Psoas muscle (tissue), 8 donors: ENCODE data around the gene IL36B. TPM values are rescaled to one million over a fixed set of nuclear protein-coding genes. Genes with fewer than 3 reads are reported as not detected.

Experiments used
- ATAC-seq, 4 donors: fragments of 200-7000 bp; cut with Tn5 transposase; one replicate each; pipeline ENCODE4 v1.9.1; 2020; ENCODE audit warnings: moderate library complexity in 3 of 4, mild to moderate bottlenecking in 2 of 4
- DNase-seq, 2 donors: peaks; one replicate each; pipeline ENCODE4 v3.0.0-alpha.2; 2020
- H3K27ac ChIP-seq: fragments of 200-600 bp; one replicate; pipeline ENCODE4 v1.8.0; 2022
- H3K27me3 ChIP-seq, 3 donors: fragments of 200-600 bp in 1 of 3; one replicate each; pipeline versions ENCODE4 v1.6.1 to v1.8.0; 2013 to 2022; ENCODE audit warnings: low read length in 2 of 3, mild to moderate bottlenecking in 2 of 3, moderate library complexity in 1 of 3; ENCODE audit not compliant: insufficient read depth in 3 of 3
- H3K36me3 ChIP-seq, 2 donors: fragments of 200-600 bp in 1 of 2; one replicate each; pipeline versions ENCODE4 v1.6.1 to v1.8.0; 2013 to 2022; ENCODE audit warnings: low read depth in 1 of 2, mild to moderate bottlenecking in 1 of 2, moderate library complexity in 1 of 2; ENCODE audit not compliant: insufficient read depth in 1 of 2
- H3K4me1 ChIP-seq: fragments of 200-600 bp; one replicate; pipeline ENCODE4 v1.8.0; 2022
- H3K4me3 ChIP-seq: fragments of 200-600 bp; one replicate; pipeline ENCODE4 v1.8.0; 2022; ENCODE audit warnings: mild to moderate bottlenecking
- H3K9me3 ChIP-seq: fragments of 200-600 bp; one replicate; pipeline ENCODE4 v1.8.0; 2022
- WGBS, 3 donors: extraction: QIAGEN DNeasy Blood & Tissue Kit; methylation state at CpG; one replicate each; pipeline versions ENCODE4 v1.1.6 to v1.1.7; 2013; 5-methylcytosine and 5-hydroxymethylcytosine counted together
- intact Hi-C, 2 donors: fragments of 100-400 bp; cut with DNase I; formaldehyde crosslinking; loops; one replicate each; pipeline versions ENCODE4 v1.11.0 to v1.14.2; 2022
- polyA plus RNA-seq, 3 donors: library from polyadenylated mRNA; stranded (reverse); fragments of 200-250 nt; gene quantifications; one replicate each; pipeline ENCODE4 v1.2.3, GENCODE V29; 2013
- total RNA-seq, 4 donors: library from RNA; stranded (reverse); fragmentation: NEBNext Ultra II Directional in 2 of 4; extraction: Animal tissue kit (Norgen Biotek cat#: 25700) in 2 of 4; gene quantifications; one replicate each; pipeline versions ENCODE4 v1.2.1 to v1.2.4, GENCODE V29; 2021 to 2023
- TF ChIP-seq, protein P1 (sequence below): fragments of 200-600 bp; IDR thresholded peaks from one replicate; pipeline ENCODE4 v1.8.0; 2022; ENCODE audit warnings: antibody characterized with exemption
- donor health status: healthy with polysubstance abuse.
- donor health status: DM: no; HTN: no; CAD: no; lungs with moderate emphysema.
- donor health status: Bipolar disorder and iron deficiency.
- donor health status: healthy.
- donor health status: DM: yes; HTN: yes; CAD: no.
- donor health status: DM: no; HTN: no; CAD: no.
- donor health status: DM: no; HTN: no; CAD: no.
- donor health status: DM: yes; HTN: yes; CAD: no.

IL36B gene
- total and polyA plus RNA-seq, 7 donors: not detected

DNA sequence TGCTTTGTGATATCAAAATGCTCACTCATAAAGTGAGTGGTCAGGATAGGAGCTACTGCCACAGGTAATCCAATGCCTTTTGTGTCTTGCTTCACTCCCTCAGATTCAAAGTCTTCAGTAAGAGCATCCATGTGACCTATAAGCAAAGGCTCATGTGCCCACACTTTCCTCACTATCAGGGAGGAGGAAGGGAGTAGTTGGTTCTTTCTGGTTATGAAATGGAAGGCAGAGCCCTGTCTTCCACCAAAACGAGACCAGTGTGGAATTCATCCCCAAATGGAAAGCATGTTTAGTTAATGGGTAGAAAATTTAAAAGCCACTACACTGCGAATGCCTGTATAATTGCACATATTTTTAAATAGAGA is 40.9 kb upstream of the IL36B start:
- WGBS, 3 donors: 14 to 23% (median 20%) methylated on average over 2 of the region's 2 CpGs
- TF ChIP-seq, protein P1, sequence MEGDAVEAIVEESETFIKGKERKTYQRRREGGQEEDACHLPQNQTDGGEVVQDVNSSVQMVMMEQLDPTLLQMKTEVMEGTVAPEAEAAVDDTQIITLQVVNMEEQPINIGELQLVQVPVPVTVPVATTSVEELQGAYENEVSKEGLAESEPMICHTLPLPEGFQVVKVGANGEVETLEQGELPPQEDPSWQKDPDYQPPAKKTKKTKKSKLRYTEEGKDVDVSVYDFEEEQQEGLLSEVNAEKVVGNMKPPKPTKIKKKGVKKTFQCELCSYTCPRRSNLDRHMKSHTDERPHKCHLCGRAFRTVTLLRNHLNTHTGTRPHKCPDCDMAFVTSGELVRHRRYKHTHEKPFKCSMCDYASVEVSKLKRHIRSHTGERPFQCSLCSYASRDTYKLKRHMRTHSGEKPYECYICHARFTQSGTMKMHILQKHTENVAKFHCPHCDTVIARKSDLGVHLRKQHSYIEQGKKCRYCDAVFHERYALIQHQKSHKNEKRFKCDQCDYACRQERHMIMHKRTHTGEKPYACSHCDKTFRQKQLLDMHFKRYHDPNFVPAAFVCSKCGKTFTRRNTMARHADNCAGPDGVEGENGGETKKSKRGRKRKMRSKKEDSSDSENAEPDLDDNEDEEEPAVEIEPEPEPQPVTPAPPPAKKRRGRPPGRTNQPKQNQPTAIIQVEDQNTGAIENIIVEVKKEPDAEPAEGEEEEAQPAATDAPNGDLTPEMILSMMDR: no peak
- intact Hi-C loops: no loop called here

DNA sequence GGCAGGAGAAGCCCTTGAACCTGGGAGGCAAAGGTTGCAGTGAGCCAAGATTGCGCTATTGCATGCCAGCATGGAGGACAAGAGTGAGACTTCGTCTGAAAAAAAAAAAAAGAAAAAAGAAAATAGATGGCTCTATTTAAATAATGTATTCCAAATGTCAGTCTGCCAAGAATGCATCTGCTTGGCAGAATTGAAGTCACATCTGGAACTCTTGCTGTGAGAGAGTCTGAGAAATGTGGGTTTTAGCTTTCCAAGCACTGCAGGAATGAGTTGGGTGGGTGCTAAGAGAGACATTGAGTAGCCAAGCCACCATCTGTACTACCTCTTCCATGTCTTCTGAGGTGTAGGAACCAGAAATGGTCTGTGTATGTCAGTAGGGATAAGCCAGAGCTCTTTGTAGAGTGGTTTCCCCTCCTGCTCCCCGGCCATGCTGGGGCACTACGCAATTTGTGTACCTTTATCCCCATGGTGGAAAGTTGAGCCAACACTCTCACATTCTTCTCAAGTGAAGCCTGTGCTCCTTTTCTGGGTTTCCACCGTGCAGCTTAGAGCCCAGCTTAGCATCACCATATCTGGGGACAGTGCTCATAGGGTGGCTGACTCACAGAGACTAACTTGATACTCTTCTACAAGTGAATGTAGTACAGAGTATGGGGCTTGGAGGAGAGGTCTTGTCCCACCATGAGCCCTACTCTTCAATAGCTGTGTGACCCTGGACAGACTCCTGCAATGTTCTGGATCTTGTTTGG is 40.4 kb upstream of the IL36B start:
- Histone ChIP-seq H3K4me1 (no peaks in the 10 kb centered on the region), H3K27ac (no peak overlapping the region), H3K27me3 (peaks cover 0 to 4% (median 4%) of the 10 kb centered on the region in 3 donors), H3K9me3 (no peaks in the 10 kb centered on the region), H3K4me3 (no peak overlapping the region), H3K36me3 (no peaks in the 10 kb centered on the region)
- TF ChIP-seq, protein P1: no peak
- 43 to 50% (median 47%) methylated on average over 5 of the region's 5 CpGs for WGBS, 3 donors
- intact Hi-C loops: no loop called here
- DNase-seq: no peak
- no peak for ATAC-seq

More for the DNA sequence above, 40.9 kb upstream of the IL36B start:
- no peaks in the 10 kb centered on the region for H3K9me3 ChIP-seq
- H3K36me3 ChIP-seq: no peaks in the 10 kb centered on the region
- no peak overlapping the region for H3K27ac ChIP-seq
- H3K27me3 ChIP-seq: peaks cover 0 to 4% (median 4%) of the 10 kb centered on the region in 3 donors
- DNase-seq (no peak), ATAC-seq (no peak)
- H3K4me3 ChIP-seq: no peak overlapping the region
- H3K4me1 ChIP-seq: no peaks in the 10 kb centered on the region

DNA sequence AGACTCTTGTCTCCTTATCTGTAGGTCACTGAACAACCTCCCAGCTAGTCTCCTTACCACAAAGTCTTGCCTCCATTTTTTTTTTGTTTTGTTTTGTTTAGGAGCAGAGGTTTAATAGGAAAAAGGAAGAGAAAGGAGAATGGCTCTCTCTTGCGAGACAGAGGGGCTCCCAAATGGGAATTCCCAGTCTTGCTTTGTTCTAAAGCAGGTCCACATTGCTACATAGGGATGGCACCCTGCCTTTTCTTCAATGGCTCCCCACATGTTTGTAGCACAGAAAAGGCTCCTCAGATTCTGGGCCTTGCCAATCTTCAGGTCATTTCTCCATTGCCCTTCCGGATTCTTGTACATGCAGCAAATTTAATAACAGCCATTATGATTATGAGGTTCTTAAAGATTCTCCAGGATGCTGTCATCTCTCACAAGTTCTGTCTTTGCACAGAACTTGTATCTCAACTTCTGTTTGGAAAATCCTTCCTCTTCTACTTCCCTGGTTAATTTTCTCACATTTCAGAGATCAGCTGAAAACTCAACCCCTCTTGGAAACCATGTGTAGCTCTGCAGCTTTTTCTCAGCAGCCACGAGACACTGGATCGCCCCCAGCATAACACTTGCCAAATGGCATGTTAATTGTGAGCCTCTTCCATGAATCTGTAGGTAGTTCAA is 38.7 kb upstream of the IL36B start:
- Histone ChIP-seq H3K27me3 (peaks cover 0 to 4% (median 4%) of the 10 kb centered on the region in 3 donors), H3K36me3 (no peaks in the 10 kb centered on the region), H3K4me3 (no peak overlapping the region), H3K4me1 (no peaks in the 10 kb centered on the region), H3K27ac (no peak overlapping the region), H3K9me3 (no peaks in the 10 kb centered on the region)
- no peak for ATAC-seq
- WGBS, 3 donors: 42 to 59% (median 54%) methylated on average over 4 of the region's 4 CpGs
- TF ChIP-seq, protein P1: no peak
- intact Hi-C loops: no loop called here
- no peak for DNase-seq

DNA sequence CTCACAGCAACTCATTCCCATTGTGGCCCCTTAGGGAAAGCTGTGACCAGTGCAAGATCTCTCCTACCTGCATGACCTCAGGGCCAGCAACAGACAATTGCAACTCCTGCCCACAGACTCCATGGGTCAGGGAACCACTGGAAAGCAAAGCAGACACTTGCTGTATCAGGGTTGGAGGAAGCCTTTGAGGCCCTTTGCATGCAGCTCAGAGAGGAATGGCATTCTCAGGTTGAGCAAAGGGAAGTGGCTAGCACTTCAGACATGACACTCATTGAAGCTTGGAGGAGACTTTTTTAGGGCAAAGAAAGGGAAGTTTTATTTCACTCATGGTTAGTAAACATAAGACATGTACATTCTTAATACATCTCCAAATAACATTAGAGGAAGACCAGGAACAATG is 37.2 kb upstream of the IL36B start:
- intact Hi-C loops: no loop called here
- H3K27ac ChIP-seq: no peak overlapping the region
- H3K4me3 ChIP-seq: no peak overlapping the region
- ATAC-seq (no peak), DNase-seq (no peak)
- no peaks in the 10 kb centered on the region for H3K4me1 ChIP-seq
- H3K27me3 ChIP-seq: peaks cover 0 to 10% (median 4%) of the 10 kb centered on the region in 3 donors
- TF ChIP-seq, protein P1: no peak
- no peaks in the 10 kb centered on the region for H3K36me3 ChIP-seq
- H3K9me3 ChIP-seq: no peaks in the 10 kb centered on the region
